ENCODE measurements around the gene ZNF530. TPM values are rescaled to one million over a fixed set of nuclear protein-coding genes. Genes with fewer than 3 reads are reported as not detected.

The ZNF530 gene
- total RNA-seq, 1 experiment from 2014 or later = 8.9 TPM

DNA sequence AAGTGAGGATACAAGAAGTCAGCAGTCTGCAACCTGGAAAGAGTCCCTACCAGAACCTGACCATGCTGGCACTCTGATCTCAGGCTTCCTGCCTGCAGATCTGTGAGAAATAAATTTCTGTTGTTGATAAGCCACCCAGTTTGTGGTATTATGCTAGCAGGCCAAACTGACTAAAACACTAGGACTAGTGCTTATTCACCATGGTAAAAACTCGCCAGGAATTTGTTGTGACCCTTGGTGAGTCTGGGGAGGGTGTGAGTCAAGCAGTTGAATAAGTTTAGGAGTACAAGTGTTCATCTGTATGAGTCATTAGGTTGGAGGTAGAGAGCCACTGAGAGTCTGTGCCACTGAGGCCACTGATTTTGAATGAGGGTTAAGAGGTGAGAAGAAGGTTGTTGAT is 12.2 kb upstream of the ZNF530 start:
- in situ Hi-C loops (cut with HindIII; ENCODE audit: low pct_unique_long_range_greater_than_20kb, low sequenced_read_pairs) = no loop called here
- ChIA-PET POLR2A (no interaction called here), CTCF (no interaction called here)
- no TSS peak for BruUV-seq (replicated peaks)
- ATAC-seq (no peak), DNase-seq (ENCODE audit: low read depth, low spot score) (no peak)
- intact Hi-C loops (cut with micrococcal nuclease; ENCODE audit: unreplicated experiment) = no loop called here
- TF ChIP-seq POLR2AphosphoS5 (IDR thresholded peaks at IDR 0.05; ENCODE audit: low read depth, low read length) (no peak), SIN3A (IDR thresholded peaks at IDR 0.05; ENCODE audit: borderline replicate concordance, insufficient read depth, low read depth, low read length) (no peak), TCF7L2 (IDR thresholded peaks at IDR 0.05; ENCODE audit: low read depth, low read length) (no peak)
- TF ChIP-seq, protein P1, sequence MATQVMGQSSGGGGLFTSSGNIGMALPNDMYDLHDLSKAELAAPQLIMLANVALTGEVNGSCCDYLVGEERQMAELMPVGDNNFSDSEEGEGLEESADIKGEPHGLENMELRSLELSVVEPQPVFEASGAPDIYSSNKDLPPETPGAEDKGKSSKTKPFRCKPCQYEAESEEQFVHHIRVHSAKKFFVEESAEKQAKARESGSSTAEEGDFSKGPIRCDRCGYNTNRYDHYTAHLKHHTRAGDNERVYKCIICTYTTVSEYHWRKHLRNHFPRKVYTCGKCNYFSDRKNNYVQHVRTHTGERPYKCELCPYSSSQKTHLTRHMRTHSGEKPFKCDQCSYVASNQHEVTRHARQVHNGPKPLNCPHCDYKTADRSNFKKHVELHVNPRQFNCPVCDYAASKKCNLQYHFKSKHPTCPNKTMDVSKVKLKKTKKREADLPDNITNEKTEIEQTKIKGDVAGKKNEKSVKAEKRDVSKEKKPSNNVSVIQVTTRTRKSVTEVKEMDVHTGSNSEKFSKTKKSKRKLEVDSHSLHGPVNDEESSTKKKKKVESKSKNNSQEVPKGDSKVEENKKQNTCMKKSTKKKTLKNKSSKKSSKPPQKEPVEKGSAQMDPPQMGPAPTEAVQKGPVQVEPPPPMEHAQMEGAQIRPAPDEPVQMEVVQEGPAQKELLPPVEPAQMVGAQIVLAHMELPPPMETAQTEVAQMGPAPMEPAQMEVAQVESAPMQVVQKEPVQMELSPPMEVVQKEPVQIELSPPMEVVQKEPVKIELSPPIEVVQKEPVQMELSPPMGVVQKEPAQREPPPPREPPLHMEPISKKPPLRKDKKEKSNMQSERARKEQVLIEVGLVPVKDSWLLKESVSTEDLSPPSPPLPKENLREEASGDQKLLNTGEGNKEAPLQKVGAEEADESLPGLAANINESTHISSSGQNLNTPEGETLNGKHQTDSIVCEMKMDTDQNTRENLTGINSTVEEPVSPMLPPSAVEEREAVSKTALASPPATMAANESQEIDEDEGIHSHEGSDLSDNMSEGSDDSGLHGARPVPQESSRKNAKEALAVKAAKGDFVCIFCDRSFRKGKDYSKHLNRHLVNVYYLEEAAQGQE (IDR thresholded peaks at IDR 0.05; ENCODE audit: insufficient read depth in 1 of 2, low read depth in 2 of 2, low read length in 1 of 2) = no peak
- TF ChIP-seq, protein P2, sequence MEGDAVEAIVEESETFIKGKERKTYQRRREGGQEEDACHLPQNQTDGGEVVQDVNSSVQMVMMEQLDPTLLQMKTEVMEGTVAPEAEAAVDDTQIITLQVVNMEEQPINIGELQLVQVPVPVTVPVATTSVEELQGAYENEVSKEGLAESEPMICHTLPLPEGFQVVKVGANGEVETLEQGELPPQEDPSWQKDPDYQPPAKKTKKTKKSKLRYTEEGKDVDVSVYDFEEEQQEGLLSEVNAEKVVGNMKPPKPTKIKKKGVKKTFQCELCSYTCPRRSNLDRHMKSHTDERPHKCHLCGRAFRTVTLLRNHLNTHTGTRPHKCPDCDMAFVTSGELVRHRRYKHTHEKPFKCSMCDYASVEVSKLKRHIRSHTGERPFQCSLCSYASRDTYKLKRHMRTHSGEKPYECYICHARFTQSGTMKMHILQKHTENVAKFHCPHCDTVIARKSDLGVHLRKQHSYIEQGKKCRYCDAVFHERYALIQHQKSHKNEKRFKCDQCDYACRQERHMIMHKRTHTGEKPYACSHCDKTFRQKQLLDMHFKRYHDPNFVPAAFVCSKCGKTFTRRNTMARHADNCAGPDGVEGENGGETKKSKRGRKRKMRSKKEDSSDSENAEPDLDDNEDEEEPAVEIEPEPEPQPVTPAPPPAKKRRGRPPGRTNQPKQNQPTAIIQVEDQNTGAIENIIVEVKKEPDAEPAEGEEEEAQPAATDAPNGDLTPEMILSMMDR (IDR thresholded peaks at IDR 0.05) = no peak
- Histone ChIP-seq H3K4me1 (ENCODE audit: control insufficient read depth, insufficient read depth, low read length) (no peaks in the 10 kb centered on the region), H3K27ac (ENCODE audit: low read length) (no peak overlapping the region), H3K36me3 (ENCODE audit: control insufficient read depth, insufficient read depth, low read length) (no peaks in the 10 kb centered on the region), H3K4me3 (ENCODE audit: low read depth in 2 of 2, low read length in 2 of 2) (no peak overlapping the region), H3K9me3 (ENCODE audit: control insufficient read depth, insufficient read depth, low read depth, low read length) (peaks cover 20% of the 10 kb centered on the region), H3K27me3 (ENCODE audit: control insufficient read depth, insufficient read depth, low read length) (no peaks in the 10 kb centered on the region)

DNA sequence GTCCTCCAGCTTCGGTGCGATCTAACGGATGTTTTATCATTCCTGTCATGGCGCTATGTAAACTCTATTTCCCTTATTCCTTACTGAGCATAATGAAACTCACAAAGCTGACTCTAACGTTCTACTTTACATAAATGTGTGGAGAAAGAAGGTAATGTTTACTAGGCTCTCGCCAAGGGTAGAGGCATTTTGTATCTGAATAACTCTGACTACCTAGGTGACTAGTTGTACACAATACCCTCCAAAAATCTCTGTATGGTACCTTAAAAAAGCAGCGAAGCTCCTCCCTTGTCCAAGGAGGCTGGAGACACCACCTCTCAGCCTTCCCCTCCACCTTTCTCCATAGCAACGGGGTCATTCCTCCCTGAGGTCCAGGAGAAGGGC is 316 bp upstream of the ZNF530 start:
- BruUV-seq (replicated peaks) = no TSS peak
- ChIA-PET CTCF (no interaction called here), POLR2A (interaction anchor here (0.6 kb wide), 1 partner anchor 64 kb away, joined by 7 read pairs; no protein-coding TSS in a partner anchor)
- TF ChIP-seq TCF7L2 (IDR thresholded peaks at IDR 0.05; ENCODE audit: low read depth, low read length) (no peak), POLR2AphosphoS5 (IDR thresholded peaks at IDR 0.05; ENCODE audit: low read depth, low read length) (no peak), SIN3A (IDR thresholded peaks at IDR 0.05; ENCODE audit: borderline replicate concordance, insufficient read depth, low read depth, low read length) (no peak)
- TF ChIP-seq, protein P2 (IDR thresholded peaks at IDR 0.05) = no peak
- TF ChIP-seq, protein P1 (IDR thresholded peaks at IDR 0.05; ENCODE audit: insufficient read depth in 1 of 2, low read depth in 2 of 2, low read length in 1 of 2) = no peak
- Histone ChIP-seq H3K36me3 (ENCODE audit: control insufficient read depth, insufficient read depth, low read length) (no peaks in the 10 kb centered on the region), H3K27me3 (ENCODE audit: control insufficient read depth, insufficient read depth, low read length) (no peaks in the 10 kb centered on the region), H3K4me1 (ENCODE audit: control insufficient read depth, insufficient read depth, low read length) (peaks cover 4% of the 10 kb centered on the region), H3K9me3 (ENCODE audit: control insufficient read depth, insufficient read depth, low read depth, low read length) (peaks cover 23% of the 10 kb centered on the region; the same call in 1 of the 2 replicates), H3K27ac (ENCODE audit: low read length) (peak overlapping the region; percentile 64), H3K4me3 (ENCODE audit: low read depth in 2 of 2, low read length in 2 of 2) (peak overlapping the region; percentile 74 to 79)
- DNase-seq (ENCODE audit: low read depth, low spot score) (no peak), ATAC-seq (no peak)
- in situ Hi-C loops (cut with HindIII; ENCODE audit: low pct_unique_long_range_greater_than_20kb, low sequenced_read_pairs) (no loop called here), intact Hi-C loops (cut with micrococcal nuclease; ENCODE audit: unreplicated experiment) (no loop called here)

Measured in Panc1 (cell line).